ENCODE results near the gene POLN.

POLN gene

DNA sequence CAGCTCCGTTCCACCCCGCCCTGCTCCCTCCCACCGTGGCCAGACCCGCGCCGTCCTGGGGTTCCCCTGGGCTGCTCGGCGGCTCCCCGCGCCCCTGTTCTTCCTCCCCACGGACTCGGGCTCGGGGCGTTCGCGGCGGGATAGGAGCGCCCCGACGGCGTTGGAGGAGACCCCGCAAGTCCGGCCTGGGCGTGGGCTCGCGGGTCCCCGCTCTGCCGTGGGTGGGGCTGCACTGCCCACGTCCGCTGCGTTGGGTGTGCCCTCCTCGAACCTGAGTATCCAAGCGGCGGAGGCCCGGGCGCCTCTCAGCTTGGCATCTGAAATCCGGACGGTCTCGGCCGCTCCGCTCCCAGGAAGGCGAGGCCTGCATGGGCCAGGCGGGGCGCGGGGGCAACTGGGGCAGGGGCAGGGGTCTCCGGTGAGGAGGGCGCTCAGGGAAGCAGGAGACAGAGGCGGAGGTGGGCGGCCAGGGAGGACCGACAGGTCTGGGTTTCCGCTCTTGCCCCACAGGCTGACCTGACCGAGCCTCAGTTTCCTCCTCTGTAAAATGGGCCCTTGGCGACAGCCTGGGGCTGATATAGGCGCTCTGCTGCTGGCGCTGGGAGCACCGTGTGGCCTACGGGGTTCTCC, 194.8 kb downstream of the POLN start:
- H3K4me1 ChIP-seq (ENCODE audit: control insufficient read depth, insufficient read depth, low read length, poor library complexity, severe bottlenecking) = peaks cover 7% of the 10 kb centered on the region
- peaks cover 5% of the 10 kb centered on the region for H3K27me3 ChIP-seq (replicated peaks; ENCODE audit: control insufficient read depth, insufficient read depth, low read length, poor library complexity, severe bottlenecking)
- no peak for DNase-seq
- H3K9me3 ChIP-seq (ENCODE audit: control insufficient read depth, low read length) = no peaks in the 10 kb centered on the region
- no peaks in the 10 kb centered on the region for H3K36me3 ChIP-seq (ENCODE audit: control insufficient read depth, insufficient read depth, low read length)
- H3K27ac ChIP-seq (ENCODE audit: insufficient read depth, low read length, poor library complexity, severe bottlenecking) = no peak overlapping the region
- H3K4me3 ChIP-seq (ENCODE audit: insufficient read depth, low read depth, low read length, poor library complexity, severe bottlenecking) = no peak overlapping the region

DNA sequence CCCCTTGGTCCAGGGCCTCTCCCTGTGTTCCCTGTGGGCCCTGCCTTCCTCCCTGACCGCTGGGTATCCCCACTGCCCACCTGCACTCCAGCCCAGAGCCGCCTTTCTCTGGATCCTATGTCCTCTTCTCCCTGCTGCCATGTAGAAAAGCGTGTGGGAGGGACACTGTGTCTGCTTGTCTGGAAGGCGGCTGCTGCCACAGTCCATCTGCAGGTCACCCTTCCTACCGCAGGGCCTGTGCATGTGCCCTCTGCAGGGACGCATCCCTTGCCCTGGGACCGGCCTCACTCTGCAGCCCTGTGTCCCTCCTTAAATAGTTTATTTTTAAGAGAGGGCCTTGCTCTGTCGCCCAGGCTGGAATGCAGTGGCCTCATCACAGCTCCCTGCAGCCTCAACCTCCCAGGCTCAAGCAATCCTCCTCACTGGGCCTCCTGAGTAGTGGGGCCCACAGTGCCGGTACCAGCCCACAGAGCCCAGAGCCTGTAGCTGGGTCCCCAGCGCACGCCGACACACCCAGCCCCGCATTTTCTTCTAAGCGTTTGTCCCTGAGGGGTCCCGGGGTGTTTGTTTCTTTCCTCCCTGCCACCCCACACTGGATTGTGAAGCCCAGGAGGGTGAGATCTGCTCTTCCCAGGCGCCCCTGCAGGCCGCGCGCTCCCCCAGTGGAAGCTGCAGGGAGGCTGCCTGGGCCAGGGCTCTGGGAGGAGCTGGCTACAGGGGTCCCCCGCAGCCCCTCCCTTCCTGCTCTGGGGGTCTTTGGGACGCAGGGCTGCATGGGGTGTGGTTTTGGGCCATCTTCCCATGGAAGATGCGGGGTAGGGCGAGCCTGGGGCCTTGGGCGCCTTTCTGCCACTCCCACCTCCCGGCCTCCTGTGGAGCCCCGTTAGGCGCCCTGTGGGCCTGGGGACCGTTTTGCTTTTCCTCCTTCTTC, 195.6 kb downstream of the POLN start:
- DNase-seq = no peak
- H3K27me3 ChIP-seq (replicated peaks; ENCODE audit: control insufficient read depth, insufficient read depth, low read length, poor library complexity, severe bottlenecking) = peaks cover 9% of the 10 kb centered on the region
- H3K9me3 ChIP-seq (ENCODE audit: control insufficient read depth, low read length) = no peaks in the 10 kb centered on the region
- H3K27ac ChIP-seq (ENCODE audit: insufficient read depth, low read length, poor library complexity, severe bottlenecking) = no peak overlapping the region
- H3K4me3 ChIP-seq (ENCODE audit: insufficient read depth, low read depth, low read length, poor library complexity, severe bottlenecking) = no peak overlapping the region
- H3K4me1 ChIP-seq (ENCODE audit: control insufficient read depth, insufficient read depth, low read length, poor library complexity, severe bottlenecking) = peaks cover 13% of the 10 kb centered on the region
- H3K36me3 ChIP-seq (ENCODE audit: control insufficient read depth, insufficient read depth, low read length) = no peaks in the 10 kb centered on the region

DNA sequence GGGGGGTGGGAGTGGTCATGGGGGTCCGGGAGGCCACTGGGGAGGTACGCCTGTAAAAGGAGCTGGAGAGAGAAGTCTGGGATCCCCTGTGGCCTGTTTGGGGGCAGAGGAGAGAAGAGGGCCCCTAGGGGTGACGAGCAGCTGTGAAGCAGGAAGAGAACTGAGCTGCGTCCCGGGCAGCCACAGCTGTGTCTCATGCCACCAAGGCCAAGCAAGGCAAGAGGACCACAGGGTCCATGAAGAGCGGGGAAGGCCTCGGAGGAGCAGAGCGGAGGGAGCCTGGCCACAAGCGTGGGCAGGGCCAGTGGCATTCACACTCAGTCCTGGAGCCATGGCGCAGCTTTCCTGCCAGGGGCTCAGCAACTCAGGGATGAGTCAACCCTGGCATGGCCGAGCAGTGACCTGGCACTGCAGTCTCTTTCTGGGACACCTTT, 196.4 kb downstream of the POLN start:
- Histone ChIP-seq H3K4me3 (ENCODE audit: insufficient read depth, low read depth, low read length, poor library complexity, severe bottlenecking) (no peak overlapping the region), H3K36me3 (ENCODE audit: control insufficient read depth, insufficient read depth, low read length) (no peaks in the 10 kb centered on the region), H3K27me3 (replicated peaks; ENCODE audit: control insufficient read depth, insufficient read depth, low read length, poor library complexity, severe bottlenecking) (peaks cover 14% of the 10 kb centered on the region), H3K4me1 (ENCODE audit: control insufficient read depth, insufficient read depth, low read length, poor library complexity, severe bottlenecking) (peaks cover 17% of the 10 kb centered on the region), H3K27ac (ENCODE audit: insufficient read depth, low read length, poor library complexity, severe bottlenecking) (no peak overlapping the region), H3K9me3 (ENCODE audit: control insufficient read depth, low read length) (no peaks in the 10 kb centered on the region)
- no peak for DNase-seq

DNA sequence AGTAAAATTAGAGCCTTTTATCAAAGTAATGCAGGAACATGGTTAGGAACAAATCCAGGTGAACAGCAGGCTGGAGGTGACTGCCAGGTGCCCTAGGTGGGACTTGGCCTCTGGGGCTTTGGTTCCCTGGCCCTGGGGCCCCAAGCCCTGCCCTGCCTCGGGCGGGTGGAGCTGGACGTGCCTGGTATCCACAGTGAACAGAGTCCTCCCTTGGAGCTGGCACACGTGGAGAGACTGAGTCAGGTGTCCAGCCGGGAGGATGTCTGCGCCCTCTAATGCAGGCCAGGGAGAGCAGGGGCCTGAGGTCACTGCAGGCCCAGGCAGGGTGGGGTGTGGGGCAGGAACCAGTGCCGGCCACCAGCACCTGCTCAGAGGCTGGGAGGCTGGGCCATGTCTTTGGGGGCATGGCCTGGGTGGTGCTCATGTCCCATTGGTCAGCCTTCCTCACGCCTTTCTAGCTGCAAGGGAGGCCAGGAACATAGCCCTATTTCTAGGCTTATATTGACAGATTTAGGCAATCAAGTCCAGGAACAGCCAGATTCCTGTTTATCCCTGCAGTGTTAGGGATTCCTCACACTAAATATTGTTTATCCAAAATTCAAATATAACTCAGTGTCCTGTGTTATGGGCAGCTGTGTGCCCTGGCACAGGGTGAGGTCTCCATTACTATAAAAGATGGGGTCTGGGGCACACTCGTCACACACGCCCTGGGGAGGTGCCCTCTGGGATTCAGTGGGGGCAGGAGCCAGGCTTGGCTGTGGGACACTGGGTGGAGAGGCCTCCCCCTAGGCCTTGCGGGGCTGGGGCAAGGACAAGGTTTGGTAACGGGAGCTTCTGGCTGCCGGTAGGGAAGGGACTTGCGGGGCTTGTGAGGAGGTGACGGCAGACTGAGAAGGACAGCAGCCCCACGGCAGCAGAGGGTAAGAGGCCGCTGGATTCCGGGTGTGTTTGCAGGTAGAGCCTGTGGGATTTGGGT, 197.1 kb downstream of the POLN start:
- peaks cover 17% of the 10 kb centered on the region for H3K4me1 ChIP-seq (ENCODE audit: control insufficient read depth, insufficient read depth, low read length, poor library complexity, severe bottlenecking)
- no peak overlapping the region for H3K4me3 ChIP-seq (ENCODE audit: insufficient read depth, low read depth, low read length, poor library complexity, severe bottlenecking)
- no peak for DNase-seq
- no peak overlapping the region for H3K27ac ChIP-seq (ENCODE audit: insufficient read depth, low read length, poor library complexity, severe bottlenecking)
- no peaks in the 10 kb centered on the region for H3K36me3 ChIP-seq (ENCODE audit: control insufficient read depth, insufficient read depth, low read length)
- no peaks in the 10 kb centered on the region for H3K9me3 ChIP-seq (ENCODE audit: control insufficient read depth, low read length)
- peaks cover 14% of the 10 kb centered on the region for H3K27me3 ChIP-seq (replicated peaks; ENCODE audit: control insufficient read depth, insufficient read depth, low read length, poor library complexity, severe bottlenecking)

DNA sequence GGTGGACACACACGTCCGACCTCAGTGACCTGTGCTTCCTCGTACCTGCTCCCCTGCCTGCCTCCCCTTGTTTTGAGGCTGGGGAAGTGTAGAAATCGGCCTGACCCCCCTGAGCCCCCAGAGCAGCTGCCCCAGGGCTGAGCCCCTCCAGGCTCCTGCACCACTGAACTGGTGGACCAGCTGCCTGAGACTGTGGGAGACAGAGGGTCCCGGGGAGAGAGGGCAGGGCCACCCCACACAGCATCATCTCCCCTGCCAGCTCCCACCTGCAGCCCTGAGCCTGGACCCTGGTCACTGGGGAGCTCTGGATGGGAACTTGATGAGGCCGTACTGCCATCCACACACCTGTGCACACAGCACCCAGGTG, 197.8 kb downstream of the POLN start:
- Histone ChIP-seq H3K4me1 (ENCODE audit: control insufficient read depth, insufficient read depth, low read length, poor library complexity, severe bottlenecking) (peaks cover 17% of the 10 kb centered on the region), H3K9me3 (ENCODE audit: control insufficient read depth, low read length) (no peaks in the 10 kb centered on the region), H3K27ac (ENCODE audit: insufficient read depth, low read length, poor library complexity, severe bottlenecking) (no peak overlapping the region), H3K27me3 (replicated peaks; ENCODE audit: control insufficient read depth, insufficient read depth, low read length, poor library complexity, severe bottlenecking) (peaks cover 19% of the 10 kb centered on the region), H3K36me3 (ENCODE audit: control insufficient read depth, insufficient read depth, low read length) (no peaks in the 10 kb centered on the region), H3K4me3 (ENCODE audit: insufficient read depth, low read depth, low read length, poor library complexity, severe bottlenecking) (no peak overlapping the region)
- DNase-seq = no peak

DNA sequence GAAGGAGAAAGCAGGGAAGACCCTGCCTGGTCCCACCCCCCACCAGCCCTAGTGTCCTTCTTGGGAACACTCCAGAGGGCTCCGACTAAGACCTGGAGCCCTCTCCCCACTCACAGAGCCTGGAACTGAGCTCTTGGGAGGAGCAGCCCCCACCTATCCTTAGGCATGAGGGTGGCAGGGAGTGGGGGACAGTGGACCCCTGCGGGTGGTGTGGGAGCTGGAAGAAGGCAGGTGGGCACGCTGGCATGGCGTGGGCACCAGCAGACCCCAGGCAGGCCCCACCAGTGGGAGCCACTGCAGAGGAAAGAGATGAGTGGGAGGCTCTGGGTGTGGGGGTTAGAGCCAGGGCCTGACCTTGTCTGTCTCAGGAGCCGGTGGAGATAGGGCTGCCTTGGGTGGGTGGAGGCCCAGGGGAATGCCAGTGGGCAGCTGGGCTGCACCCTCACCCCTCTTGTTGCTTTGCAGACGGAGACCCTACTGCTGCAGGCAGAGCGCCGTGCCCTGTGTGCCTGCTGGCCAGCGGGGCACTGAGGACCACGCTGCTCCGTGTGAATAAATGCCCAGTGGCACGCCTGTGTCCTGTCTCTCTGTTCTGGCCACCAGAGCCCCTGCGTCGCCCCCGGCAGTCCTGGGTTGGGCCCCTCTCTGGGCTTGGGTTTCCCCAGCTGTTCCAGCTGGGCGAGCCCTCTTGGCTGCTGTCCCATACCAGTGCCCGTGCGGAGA, 198.4 kb downstream of the POLN start:
- no peak overlapping the region for H3K4me3 ChIP-seq (ENCODE audit: insufficient read depth, low read depth, low read length, poor library complexity, severe bottlenecking)
- no peak overlapping the region for H3K27ac ChIP-seq (ENCODE audit: insufficient read depth, low read length, poor library complexity, severe bottlenecking)
- H3K36me3 ChIP-seq (ENCODE audit: control insufficient read depth, insufficient read depth, low read length) = no peaks in the 10 kb centered on the region
- H3K9me3 ChIP-seq (ENCODE audit: control insufficient read depth, low read length) = no peaks in the 10 kb centered on the region
- peaks cover 19% of the 10 kb centered on the region for H3K27me3 ChIP-seq (replicated peaks; ENCODE audit: control insufficient read depth, insufficient read depth, low read length, poor library complexity, severe bottlenecking)
- H3K4me1 ChIP-seq (ENCODE audit: control insufficient read depth, insufficient read depth, low read length, poor library complexity, severe bottlenecking) = peaks cover 17% of the 10 kb centered on the region
- DNase-seq = no peak

DNA sequence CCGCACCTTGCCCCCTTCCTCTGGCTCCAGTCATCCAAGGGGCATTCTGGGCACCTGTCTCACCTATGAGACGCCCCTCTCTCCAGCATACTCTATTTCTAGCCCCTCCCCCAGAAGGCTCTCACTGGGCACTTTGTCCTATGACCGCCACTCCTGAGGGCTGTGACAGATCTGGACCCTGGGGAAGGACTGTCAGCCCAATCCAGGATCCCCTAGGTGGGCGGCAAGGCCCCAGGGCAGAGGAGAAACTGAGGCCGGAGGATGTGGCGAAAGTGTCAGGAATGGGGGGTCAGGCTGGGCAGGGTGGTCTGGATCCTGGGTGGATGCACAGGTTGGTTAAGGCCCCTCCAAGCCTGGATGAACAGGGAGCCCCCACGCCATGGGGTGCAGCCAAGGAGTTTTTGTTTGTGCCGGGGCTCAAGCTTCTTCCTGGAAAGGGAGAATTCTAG, 198.9 kb downstream of the POLN start:
- peak overlapping the region; percentile 78 for H3K4me3 ChIP-seq (ENCODE audit: insufficient read depth, low read depth, low read length, poor library complexity, severe bottlenecking)
- no peaks in the 10 kb centered on the region for H3K36me3 ChIP-seq (ENCODE audit: control insufficient read depth, insufficient read depth, low read length)
- H3K27me3 ChIP-seq (replicated peaks; ENCODE audit: control insufficient read depth, insufficient read depth, low read length, poor library complexity, severe bottlenecking) = peaks cover 19% of the 10 kb centered on the region
- no peaks in the 10 kb centered on the region for H3K9me3 ChIP-seq (ENCODE audit: control insufficient read depth, low read length)
- H3K4me1 ChIP-seq (ENCODE audit: control insufficient read depth, insufficient read depth, low read length, poor library complexity, severe bottlenecking) = peaks cover 17% of the 10 kb centered on the region
- no peak overlapping the region for H3K27ac ChIP-seq (ENCODE audit: insufficient read depth, low read length, poor library complexity, severe bottlenecking)
- DNase-seq = no peak

DNA sequence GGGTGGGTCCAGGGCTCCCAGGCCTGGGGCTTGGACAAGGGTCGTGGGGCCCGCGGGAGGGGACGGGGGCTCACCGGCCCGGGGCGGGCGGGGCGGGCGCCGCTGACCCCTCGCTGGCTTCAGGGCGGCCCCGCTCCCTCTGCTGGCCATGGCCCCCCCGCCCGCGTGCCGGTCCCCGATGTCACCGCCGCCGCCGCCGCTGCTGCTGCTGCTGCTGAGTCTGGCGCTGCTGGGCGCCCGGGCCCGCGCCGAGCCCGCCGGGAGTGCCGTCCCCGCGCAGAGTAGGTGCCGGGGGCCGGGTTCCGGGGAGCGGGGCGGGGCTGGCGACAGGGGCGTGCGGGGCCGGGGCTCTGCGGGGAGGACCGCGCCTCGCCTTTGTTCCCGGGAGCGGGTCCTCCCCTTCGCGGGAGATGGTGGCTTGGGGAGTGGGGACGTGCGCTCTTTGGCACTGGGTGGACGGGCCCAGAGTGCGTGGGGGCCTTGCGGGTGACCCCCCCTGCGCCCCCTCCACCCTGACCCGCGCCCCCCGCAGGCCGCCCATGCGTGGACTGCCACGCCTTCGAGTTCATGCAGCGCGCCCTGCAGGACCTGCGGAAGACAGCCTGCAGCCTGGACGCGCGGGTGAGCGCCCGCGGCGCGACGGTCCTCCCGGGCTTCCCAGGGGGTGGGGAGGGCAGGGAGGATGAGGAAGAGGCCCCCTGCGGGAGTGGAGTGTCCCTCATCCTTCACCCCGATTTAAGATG, 199.5 kb downstream of the POLN start:
- H3K9me3 ChIP-seq (ENCODE audit: control insufficient read depth, low read length) = no peaks in the 10 kb centered on the region
- H3K36me3 ChIP-seq (ENCODE audit: control insufficient read depth, insufficient read depth, low read length) = no peaks in the 10 kb centered on the region
- DNase-seq = peak in 1 of 3 donors; percentile 12
- H3K27ac ChIP-seq (ENCODE audit: insufficient read depth, low read length, poor library complexity, severe bottlenecking) = peak overlapping the region; percentile 11
- peaks cover 17% of the 10 kb centered on the region for H3K4me1 ChIP-seq (ENCODE audit: control insufficient read depth, insufficient read depth, low read length, poor library complexity, severe bottlenecking)
- H3K4me3 ChIP-seq (ENCODE audit: insufficient read depth, low read depth, low read length, poor library complexity, severe bottlenecking) = peak overlapping the region; percentile 78
- H3K27me3 ChIP-seq (replicated peaks; ENCODE audit: control insufficient read depth, insufficient read depth, low read length, poor library complexity, severe bottlenecking) = peaks cover 19% of the 10 kb centered on the region
